Epithelial cell of esophagus (primary cell): ENCODE results near the gene OSBPL1A.
A peak's percentile ranks its signal among the peaks of the same experiment; 100 is the strongest.

Experiments used
- DNase-seq: peaks from one replicate; pipeline ENCODE4 v3.0.0; 2010; ENCODE audit warnings: low read depth
- H3K4me3 ChIP-seq: 2 replicates; pipeline ENCODE4 v1.5.1; 2011; ENCODE audit warnings: mild to moderate bottlenecking, low read length, control low read depth
- TF ChIP-seq, protein P1 (sequence below): IDR thresholded peaks from 2 replicates; pipeline ENCODE4 v1.5.1; 2011; ENCODE audit warnings: low read depth, mild to moderate bottlenecking, low read length, control low read depth, inconsistent platforms; ENCODE audit not compliant: insufficient read depth; ENCODE audit errors: missing control alignments

OSBPL1A gene

DNA sequence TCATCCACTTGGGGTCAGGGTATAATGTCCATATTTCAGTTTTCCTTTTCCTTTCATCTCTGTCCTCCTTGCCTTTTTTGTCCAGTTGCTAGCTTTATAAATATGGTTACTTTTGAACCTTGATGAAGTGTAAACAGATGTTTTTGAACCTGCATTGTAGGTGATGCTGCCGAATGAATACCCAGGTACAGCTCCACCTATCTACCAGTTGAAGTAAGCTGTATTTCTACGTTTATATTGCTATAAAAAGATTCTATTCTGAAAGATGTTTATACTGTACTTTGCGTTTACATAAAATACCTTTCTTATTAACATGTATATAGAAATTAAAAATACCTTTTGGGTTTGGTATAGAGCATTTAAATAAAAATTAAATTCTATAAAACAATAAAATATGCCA lies 31.1 kb upstream of the OSBPL1A start:
- peak; percentile 33 for DNase-seq
- TF ChIP-seq, protein P1, sequence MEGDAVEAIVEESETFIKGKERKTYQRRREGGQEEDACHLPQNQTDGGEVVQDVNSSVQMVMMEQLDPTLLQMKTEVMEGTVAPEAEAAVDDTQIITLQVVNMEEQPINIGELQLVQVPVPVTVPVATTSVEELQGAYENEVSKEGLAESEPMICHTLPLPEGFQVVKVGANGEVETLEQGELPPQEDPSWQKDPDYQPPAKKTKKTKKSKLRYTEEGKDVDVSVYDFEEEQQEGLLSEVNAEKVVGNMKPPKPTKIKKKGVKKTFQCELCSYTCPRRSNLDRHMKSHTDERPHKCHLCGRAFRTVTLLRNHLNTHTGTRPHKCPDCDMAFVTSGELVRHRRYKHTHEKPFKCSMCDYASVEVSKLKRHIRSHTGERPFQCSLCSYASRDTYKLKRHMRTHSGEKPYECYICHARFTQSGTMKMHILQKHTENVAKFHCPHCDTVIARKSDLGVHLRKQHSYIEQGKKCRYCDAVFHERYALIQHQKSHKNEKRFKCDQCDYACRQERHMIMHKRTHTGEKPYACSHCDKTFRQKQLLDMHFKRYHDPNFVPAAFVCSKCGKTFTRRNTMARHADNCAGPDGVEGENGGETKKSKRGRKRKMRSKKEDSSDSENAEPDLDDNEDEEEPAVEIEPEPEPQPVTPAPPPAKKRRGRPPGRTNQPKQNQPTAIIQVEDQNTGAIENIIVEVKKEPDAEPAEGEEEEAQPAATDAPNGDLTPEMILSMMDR, result peak; percentile 56
- no peak overlapping the region for H3K4me3 ChIP-seq

DNA sequence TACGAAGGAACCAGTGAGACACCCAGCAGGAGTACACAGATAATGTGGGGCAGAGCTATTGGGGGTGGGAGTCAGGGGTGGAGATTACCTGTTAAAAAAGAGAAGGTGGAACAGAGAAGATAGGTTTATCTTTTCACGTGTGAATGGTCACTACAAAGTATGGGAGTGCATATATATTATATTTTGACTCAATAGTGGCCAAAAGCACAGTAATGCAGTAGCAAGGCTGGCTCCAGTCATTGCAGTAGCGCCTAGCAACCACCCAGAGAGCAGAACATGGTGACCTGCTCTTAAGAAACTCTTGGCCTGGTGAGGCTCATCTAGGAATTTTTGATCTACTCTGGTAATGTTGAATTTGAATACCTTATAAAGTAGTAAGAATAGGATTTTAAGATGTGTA lies 29.9 kb upstream of the OSBPL1A start:
- peak; percentile 37 for DNase-seq
- TF ChIP-seq, protein P1, result no peak
- peak overlapping the region; percentile 69 for H3K4me3 ChIP-seq

DNA sequence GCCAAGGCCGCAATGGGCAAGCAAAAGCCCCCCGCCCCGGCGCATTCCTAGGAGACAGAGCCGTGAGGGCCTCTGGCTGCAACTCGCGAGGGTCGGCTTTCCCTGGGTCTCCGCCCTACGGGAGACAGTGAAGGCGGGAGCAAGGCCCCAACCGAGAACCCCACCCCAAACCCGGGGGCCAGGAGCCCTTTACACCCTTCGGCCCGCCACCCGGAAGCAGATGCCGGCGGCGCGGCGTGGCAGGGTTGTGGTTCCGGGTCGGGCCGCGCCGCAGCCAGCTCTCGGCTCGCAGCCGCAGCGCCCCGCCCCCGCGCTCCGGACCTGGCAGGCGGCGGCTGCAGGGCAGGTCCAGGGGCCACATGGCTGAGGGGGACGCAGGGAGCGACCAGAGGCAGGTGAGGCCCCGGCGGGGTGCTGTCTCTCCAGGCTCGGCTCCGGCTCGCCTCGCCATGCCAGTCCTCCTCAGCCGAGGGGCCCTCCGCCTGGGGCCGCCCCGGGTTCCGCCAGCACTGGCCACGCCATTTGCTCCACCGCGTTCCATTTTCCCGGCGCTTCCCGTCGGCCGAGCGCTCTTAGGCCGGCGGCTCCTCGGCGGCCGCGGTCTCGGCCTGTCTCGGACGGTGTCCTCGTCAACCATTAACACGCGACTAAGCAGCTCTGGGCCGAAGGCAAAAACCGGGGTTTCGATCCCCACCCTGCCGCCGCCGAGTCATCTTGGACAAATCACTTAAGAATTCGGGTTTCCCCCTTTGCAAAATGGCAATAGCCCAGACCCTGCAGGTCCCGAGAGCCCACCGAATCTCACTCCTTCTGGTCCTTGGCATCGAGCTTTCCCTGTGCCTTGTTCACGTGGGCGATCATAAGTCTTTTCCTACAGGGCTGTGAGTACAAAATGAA lies 29.0 kb upstream of the OSBPL1A start, which contains the start of gene IMPACT:
Gene IMPACT, plus strand, starts transcription at position 273 of the 897 bp plus-strand sequence. Its CDS starts 87 bp downstream, at position 360.
- TF ChIP-seq, protein P1, result no peak
- peak; percentile 80 for DNase-seq

DNA sequence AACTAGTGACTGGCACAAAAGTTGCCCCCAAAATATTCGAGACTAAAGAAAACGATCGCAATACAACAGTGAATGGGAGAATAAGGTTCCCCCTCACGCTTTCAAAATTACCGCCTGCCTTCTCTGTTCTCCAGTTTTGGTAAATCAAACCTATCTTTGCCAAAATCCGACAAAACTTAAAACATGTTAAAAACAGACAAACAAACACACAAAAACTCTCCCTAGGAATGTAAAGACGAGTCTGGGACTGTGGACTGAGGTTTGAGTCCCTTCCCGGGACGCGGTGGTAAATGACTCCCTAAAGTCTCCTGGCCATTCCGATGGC lies 28.4 kb upstream of the OSBPL1A start:
- TF ChIP-seq, protein P1, result no peak
- H3K4me3 ChIP-seq, result peak overlapping the region; percentile 69
- no peak for DNase-seq

More for the DNA sequence above, 29.0 kb upstream of the OSBPL1A start, which contains the start of gene IMPACT:
- H3K4me3 ChIP-seq, result peak within 1 kb of the TSS; percentile 69

DNA sequence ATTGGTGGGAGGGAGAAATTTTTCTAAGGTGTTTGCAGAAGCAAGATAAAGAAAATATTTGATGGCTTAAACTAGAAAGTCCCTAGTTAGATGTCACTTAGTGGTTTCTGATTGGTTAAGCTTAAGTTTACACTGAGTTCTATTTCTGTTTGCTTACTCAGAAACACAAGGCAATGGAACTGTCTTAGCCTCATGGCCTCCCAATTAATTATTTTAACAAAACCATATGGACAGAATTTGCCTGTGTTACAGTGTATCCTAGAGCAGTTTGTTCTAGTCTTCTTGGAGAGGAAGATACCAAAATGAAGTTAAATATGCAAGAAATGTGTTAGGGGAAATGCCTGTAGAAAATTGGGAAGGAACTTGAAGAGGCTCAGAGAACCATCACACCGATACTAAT lies 24.2 kb upstream of the OSBPL1A start:
- no peak overlapping the region for H3K4me3 ChIP-seq
- TF ChIP-seq, protein P1, result no peak
- no peak for DNase-seq

DNA sequence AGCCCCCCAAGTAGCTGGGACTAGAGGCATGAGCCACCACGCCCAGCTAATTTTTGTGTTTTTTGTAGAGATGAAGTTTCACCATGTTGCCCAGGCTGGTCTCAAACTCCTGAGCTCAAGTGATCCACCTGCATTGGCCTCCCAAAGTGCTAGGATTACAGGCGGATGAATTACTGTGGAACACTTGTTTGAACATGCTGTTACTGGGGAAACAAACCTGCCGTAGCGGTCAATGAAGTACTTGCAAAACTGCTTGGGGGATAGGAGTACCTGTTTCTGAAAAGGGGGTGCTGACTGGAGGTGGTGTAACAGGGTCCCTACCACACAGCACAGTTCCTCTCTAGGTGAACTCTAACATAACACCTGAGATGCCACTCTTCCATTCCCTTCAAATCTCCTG lies 22.9 kb upstream of the OSBPL1A start:
- H3K4me3 ChIP-seq, result no peak overlapping the region
- TF ChIP-seq, protein P1, result no peak
- peak; percentile 71 for DNase-seq
